Renal cortex interstitium (tissue), 11 donors: ENCODE measurements around the gene IYD. TPM values are rescaled to one million over a fixed set of nuclear protein-coding genes. Genes with fewer than 3 reads are reported as not detected.
"Not testable (repeated sequence)": the region's sequence is repeated elsewhere in the genome, so short reads cannot be mapped to it uniquely, and the experiment has no call there.

Experiments
- DNase-seq, 11 donors: peaks; one replicate each; pipeline ENCODE4 v3.0.0-alpha.2; 2013; ENCODE audit warnings: low read depth in 9 of 11, low spot score in 4 of 11; ENCODE audit errors: extremely low read depth in 1 of 11
- polyA plus RNA-seq, 3 donors: library from polyadenylated mRNA; unstranded; fragments of 120-200 nt; gene quantifications; one replicate each; pipeline ENCODE4 v1.2.1, GENCODE V29; 2013; ENCODE audit not compliant: insufficient read length in 3 of 3

The IYD gene
- polyA plus RNA-seq, 3 donors: 4.0 to 8.2 (median 4.6) TPM

GRCh38 chr6:150417899-150418826, 49.4 kb downstream of the IYD start:
- peak in 10 of 11 donors; percentile 53 to 87 (median 72) for DNase-seq

GRCh38 chr6:150418827-150419594, 50.2 kb downstream of the IYD start:
- DNase-seq: peak in 7 of 11 donors; percentile 51 to 71 (median 65)

- DNase-seq: no peak
These were observed 51.6 kb downstream of the IYD start for GRCh38 chr6:150420428-150420827.

- DNase-seq: no peak
These were observed 52.1 kb downstream of the IYD start for GRCh38 chr6:150420926-150421325.

- DNase-seq: no peak
These were observed 56.7 kb downstream of the IYD start for GRCh38 chr6:150425508-150425907.

- DNase-seq: no peak
These were observed 57.4 kb downstream of the IYD start for GRCh38 chr6:150426198-150426597.

- peak in 4 of 11 donors; percentile 41 to 61 (median 56) for DNase-seq
These were observed 58.3 kb downstream of the IYD start for GRCh38 chr6:150427037-150427602.

- peak in 3 of 11 donors; percentile 55 to 67 (median 65) for DNase-seq
These were observed 59.0 kb downstream of the IYD start for GRCh38 chr6:150427843-150428242.

GRCh38 chr6:150430815-150431214, 62.0 kb downstream of the IYD start:
- DNase-seq: no peak

GRCh38 chr6:150435360-150435759, 66.5 kb downstream of the IYD start:
- DNase-seq: no peak

GRCh38 chr6:150435832-150436231, 67.0 kb downstream of the IYD start:
- DNase-seq: no peak

- DNase-seq: no peak
These were observed 70.6 kb downstream of the IYD start for GRCh38 chr6:150439373-150439772.

GRCh38 chr6:150443621-150444020, 74.8 kb downstream of the IYD start:
- no peak for DNase-seq

- no peak for DNase-seq
These were observed 75.5 kb downstream of the IYD start for GRCh38 chr6:150444308-150444707.

- DNase-seq: no peak
These were observed 76.7 kb downstream of the IYD start for GRCh38 chr6:150445486-150445885.

- no peak for DNase-seq
These were observed 79.4 kb downstream of the IYD start for GRCh38 chr6:150448221-150448620.

- DNase-seq: not testable (repeated sequence)
These were observed 80.2 kb downstream of the IYD start for GRCh38 chr6:150449055-150449454.

GRCh38 chr6:150450918-150451317, 82.1 kb downstream of the IYD start:
- DNase-seq: no peak

GRCh38 chr6:150451807-150452427, 83.1 kb downstream of the IYD start:
- no peak for DNase-seq
